ENCODE data around the gene DRC7. TPM values are rescaled to one million over a fixed set of nuclear protein-coding genes. Genes with fewer than 3 reads are reported as not detected.

DRC7 gene
- total RNA-seq, 1 experiment from 2014 or later = not detected

- H3K4me1 Mint-ChIP-seq = no peaks in the 10 kb centered on the region
- DNase-seq (ENCODE audit: low spot score) = no peak
- peaks cover 7% of the 10 kb centered on the region for H3K27me3 Mint-ChIP-seq (ENCODE audit: low read depth)
- H3K27ac Mint-ChIP-seq = no peak overlapping the region
- no peak for ATAC-seq
- H3K36me3 Mint-ChIP-seq = no peaks in the 10 kb centered on the region
- no peaks in the 10 kb centered on the region for H3K9me3 Mint-ChIP-seq
- CTCF ChIA-PET = interaction anchor here (0.9 to 3.3 kb wide), 2 partner anchors 25 to 66 kb away, joined by 3 to 15 read pairs; partner anchors contain the start of genes DRC7 and KATNB1
- no peak overlapping the region for H3K4me3 Mint-ChIP-seq
- TF ChIP-seq PREB (CRISPR knock-in tag; IDR thresholded peaks at IDR 0.05; ENCODE audit: borderline replicate concordance) (no peak), ARID4B (CRISPR knock-in tag; IDR thresholded peaks at IDR 0.05; ENCODE audit: borderline replicate concordance) (no peak), ZNF219 (CRISPR knock-in tag; IDR thresholded peaks at IDR 0.05; ENCODE audit: borderline replicate concordance) (no peak), GABPB1 (CRISPR knock-in tag; IDR thresholded peaks at IDR 0.05) (no peak), ZNF232 (CRISPR knock-in tag; IDR thresholded peaks at IDR 0.05) (no peak), KAT7 (CRISPR knock-in tag; IDR thresholded peaks at IDR 0.05; ENCODE audit: borderline replicate concordance) (no peak), PRDM15 (CRISPR knock-in tag; IDR thresholded peaks at IDR 0.05) (no peak)
- POLR2A ChIA-PET = no interaction called here
These were observed 25.0 kb upstream of the DRC7 start for GRCh38 chr16:57669476-57670162.

GRCh38 chr16:57670196-57670595, 24.4 kb upstream of the DRC7 start:
- Mint-ChIP-seq H3K4me1 (no peaks in the 10 kb centered on the region), H3K27ac (no peak overlapping the region), H3K9me3 (no peaks in the 10 kb centered on the region), H3K36me3 (no peaks in the 10 kb centered on the region), H3K27me3 (ENCODE audit: low read depth) (peaks cover 7% of the 10 kb centered on the region), H3K4me3 (no peak overlapping the region)
- DNase-seq (ENCODE audit: low spot score) (no peak), ATAC-seq (no peak)
- ChIA-PET POLR2A (no interaction called here), CTCF (interaction anchor here (1.5 to 3.3 kb wide), 3 partner anchors 22 to 79 kb away, joined by 9 to 15 read pairs (median 10); partner anchors contain the start of gene KATNB1)
- no peak for TF ChIP-seq JAZF1 (CRISPR knock-in tag; IDR thresholded peaks at IDR 0.05)
- no peak for TF ChIP-seq ZNF396 (CRISPR knock-in tag; IDR thresholded peaks at IDR 0.05; ENCODE audit: borderline replicate concordance)
- no peak for TF ChIP-seq HMGXB4 (CRISPR knock-in tag; IDR thresholded peaks at IDR 0.05)
- TF ChIP-seq ZNF219 (CRISPR knock-in tag; IDR thresholded peaks at IDR 0.05; ENCODE audit: borderline replicate concordance) = no peak
- no peak for TF ChIP-seq FOXK1 (CRISPR knock-in tag; IDR thresholded peaks at IDR 0.05)
- TF ChIP-seq MLX (CRISPR knock-in tag; IDR thresholded peaks at IDR 0.05) = no peak
- no peak for TF ChIP-seq ETV6 (CRISPR knock-in tag; IDR thresholded peaks at IDR 0.05)
- TF ChIP-seq CTCF (IDR thresholded peaks at IDR 0.05) = no peak
- TF ChIP-seq PRDM15 (CRISPR knock-in tag; IDR thresholded peaks at IDR 0.05) = no peak
- no peak for TF ChIP-seq MXD4 (CRISPR knock-in tag; IDR thresholded peaks at IDR 0.05; ENCODE audit: borderline replicate concordance)
- no peak for TF ChIP-seq ZNF423 (CRISPR knock-in tag; IDR thresholded peaks at IDR 0.05)

Measured in WTC11 (cell line).